ENCODE measurements around the gene MOAP1. TPM values are rescaled to one million over a fixed set of nuclear protein-coding genes. Genes with fewer than 3 reads are reported as not detected.
A peak's percentile ranks its signal among the peaks of the same experiment; 100 is the strongest.
"Not testable (repeated sequence)": the region's sequence is repeated elsewhere in the genome, so short reads cannot be mapped to it uniquely, and the experiment has no call there.

MOAP1 gene
- total RNA-seq, 3 donors from 2014 or later: 16.9 to 42.6 (median 17.1) TPM

GRCh38 chr14:93163564-93163963 is 21.1 kb downstream of the MOAP1 start:
- no peak for ATAC-seq
- TF ChIP-seq, protein P1, sequence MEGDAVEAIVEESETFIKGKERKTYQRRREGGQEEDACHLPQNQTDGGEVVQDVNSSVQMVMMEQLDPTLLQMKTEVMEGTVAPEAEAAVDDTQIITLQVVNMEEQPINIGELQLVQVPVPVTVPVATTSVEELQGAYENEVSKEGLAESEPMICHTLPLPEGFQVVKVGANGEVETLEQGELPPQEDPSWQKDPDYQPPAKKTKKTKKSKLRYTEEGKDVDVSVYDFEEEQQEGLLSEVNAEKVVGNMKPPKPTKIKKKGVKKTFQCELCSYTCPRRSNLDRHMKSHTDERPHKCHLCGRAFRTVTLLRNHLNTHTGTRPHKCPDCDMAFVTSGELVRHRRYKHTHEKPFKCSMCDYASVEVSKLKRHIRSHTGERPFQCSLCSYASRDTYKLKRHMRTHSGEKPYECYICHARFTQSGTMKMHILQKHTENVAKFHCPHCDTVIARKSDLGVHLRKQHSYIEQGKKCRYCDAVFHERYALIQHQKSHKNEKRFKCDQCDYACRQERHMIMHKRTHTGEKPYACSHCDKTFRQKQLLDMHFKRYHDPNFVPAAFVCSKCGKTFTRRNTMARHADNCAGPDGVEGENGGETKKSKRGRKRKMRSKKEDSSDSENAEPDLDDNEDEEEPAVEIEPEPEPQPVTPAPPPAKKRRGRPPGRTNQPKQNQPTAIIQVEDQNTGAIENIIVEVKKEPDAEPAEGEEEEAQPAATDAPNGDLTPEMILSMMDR (IDR thresholded peaks at IDR 0.05): no peak
- no peaks in the 10 kb centered on the region for H3K9me3 ChIP-seq
- H3K4me1 ChIP-seq (ENCODE audit: low read depth): no peaks in the 10 kb centered on the region
- H3K36me3 ChIP-seq (ENCODE audit: low read depth): no peaks in the 10 kb centered on the region
- intact Hi-C loops (cut with DNase I, micrococcal nuclease): no loop called here
- H3K4me3 ChIP-seq: no peak overlapping the region
- no peak for DNase-seq

- H3K9me3 ChIP-seq: no peaks in the 10 kb centered on the region
- intact Hi-C loops (cut with DNase I, micrococcal nuclease): no loop called here
- TF ChIP-seq, protein P1 (IDR thresholded peaks at IDR 0.05): no peak
- no peak for ATAC-seq
- H3K36me3 ChIP-seq (ENCODE audit: low read depth): no peaks in the 10 kb centered on the region
- no peak overlapping the region for H3K4me3 ChIP-seq
- no peak for DNase-seq
- H3K4me1 ChIP-seq (ENCODE audit: low read depth): no peaks in the 10 kb centered on the region
These were observed 23.2 kb downstream of the MOAP1 start for GRCh38 chr14:93161411-93161940.

DNA sequence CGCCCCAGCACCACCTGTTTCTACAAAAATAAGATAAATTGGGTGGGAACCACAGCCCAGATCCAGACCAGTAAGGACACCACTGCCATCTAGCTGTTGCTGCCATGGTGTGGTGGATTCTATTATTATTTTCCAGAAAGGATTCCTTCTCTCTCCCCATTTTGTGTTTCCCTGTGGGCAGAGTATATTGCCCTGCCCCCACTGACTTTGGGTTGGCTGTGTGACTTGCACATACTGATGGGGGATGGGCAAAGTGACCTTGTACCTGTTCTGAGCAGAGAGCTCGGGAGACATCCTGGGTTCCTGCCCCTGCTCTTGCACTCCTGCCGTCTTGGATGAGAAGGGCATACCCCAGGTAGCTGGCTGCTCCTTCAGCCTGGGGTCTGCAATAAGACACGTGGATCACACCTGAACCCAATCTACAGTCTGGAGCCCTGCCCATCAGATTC is 24.3 kb downstream of the MOAP1 start:
- no peaks in the 10 kb centered on the region for H3K9me3 ChIP-seq
- H3K4me3 ChIP-seq: no peak overlapping the region
- ATAC-seq (peak; percentile 59), DNase-seq (peak in 1 of 3 donors; percentile 42)
- intact Hi-C loops (cut with DNase I, micrococcal nuclease): no loop called here
- H3K36me3 ChIP-seq (ENCODE audit: low read depth): no peaks in the 10 kb centered on the region
- TF ChIP-seq, protein P1 (IDR thresholded peaks at IDR 0.05): no peak
- H3K4me1 ChIP-seq (ENCODE audit: low read depth): no peaks in the 10 kb centered on the region

DNA sequence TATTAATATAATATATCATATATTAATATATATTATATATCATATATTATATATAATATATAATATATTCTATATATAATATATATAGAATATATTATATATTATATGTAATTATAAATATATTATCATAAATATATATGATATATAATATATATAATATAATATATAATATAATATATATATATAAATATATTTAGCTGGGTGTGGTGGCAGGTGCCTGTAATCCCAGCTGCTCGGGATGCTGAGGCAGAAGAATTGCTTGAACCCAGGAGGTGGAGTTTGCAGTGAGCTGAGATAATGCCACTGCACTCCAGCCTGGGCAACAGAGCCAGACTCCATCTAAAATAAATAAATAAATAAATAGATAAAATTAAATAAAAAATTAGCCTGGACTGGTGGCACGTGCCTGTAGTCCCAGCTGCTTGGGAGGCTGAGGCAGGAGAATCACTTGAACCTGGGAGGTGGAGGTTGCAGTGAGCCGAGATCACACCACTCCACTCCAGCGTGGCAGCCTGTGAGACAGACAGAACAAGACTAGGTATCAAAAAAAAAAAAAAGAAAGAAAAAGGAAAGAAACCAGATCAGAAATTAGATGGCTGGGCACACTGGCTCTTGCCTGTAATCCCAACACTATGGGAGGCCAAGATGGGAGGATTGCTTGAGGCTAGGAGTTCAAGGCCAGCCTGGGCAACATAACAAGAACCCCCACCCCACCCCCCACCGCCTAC is 24.9 kb downstream of the MOAP1 start:
- H3K9me3 ChIP-seq; H3K36me3 ChIP-seq (ENCODE audit: low read depth); DNase-seq; ATAC-seq; H3K4me1 ChIP-seq (ENCODE audit: low read depth); intact Hi-C loops (cut with DNase I, micrococcal nuclease); H3K4me3 ChIP-seq: not testable (repeated sequence)

DNA sequence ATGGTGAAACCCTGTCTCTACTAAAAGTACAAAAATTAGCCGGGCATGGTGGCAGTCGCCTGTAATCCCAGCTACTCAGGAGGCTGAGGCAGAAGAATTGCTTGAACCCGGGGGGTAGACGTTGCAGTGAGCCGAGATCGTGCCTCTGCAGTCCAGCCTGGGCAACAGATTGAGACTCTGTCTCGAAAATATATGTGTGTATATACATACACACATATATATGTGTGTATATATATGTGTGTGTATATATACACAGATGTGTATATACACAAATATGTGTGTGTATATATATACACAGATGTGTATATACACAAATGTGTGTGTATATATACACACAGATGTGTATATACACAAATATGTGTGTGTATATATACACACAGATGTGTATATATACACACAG is 26.3 kb downstream of the MOAP1 start:
- ATAC-seq; H3K9me3 ChIP-seq; H3K36me3 ChIP-seq (ENCODE audit: low read depth); H3K4me1 ChIP-seq (ENCODE audit: low read depth); intact Hi-C loops (cut with DNase I, micrococcal nuclease); H3K4me3 ChIP-seq; DNase-seq: not testable (repeated sequence)

GRCh38 chr14:93156693-93157369 is 27.9 kb downstream of the MOAP1 start:
- Histone ChIP-seq H3K9me3 (no peaks in the 10 kb centered on the region), H3K4me1 (ENCODE audit: low read depth) (no peaks in the 10 kb centered on the region), H3K4me3 (no peak overlapping the region), H3K36me3 (ENCODE audit: low read depth) (no peaks in the 10 kb centered on the region)
- TF ChIP-seq, protein P1 (IDR thresholded peaks at IDR 0.05): no peak
- ATAC-seq (peak; percentile 72), DNase-seq (no peak)
- intact Hi-C loops (cut with DNase I, micrococcal nuclease): no loop called here

Measured in mucosa of descending colon (tissue), 3 donors.